Measurements from ENCODE around the gene CDH7.

CDH7 gene

DNA sequence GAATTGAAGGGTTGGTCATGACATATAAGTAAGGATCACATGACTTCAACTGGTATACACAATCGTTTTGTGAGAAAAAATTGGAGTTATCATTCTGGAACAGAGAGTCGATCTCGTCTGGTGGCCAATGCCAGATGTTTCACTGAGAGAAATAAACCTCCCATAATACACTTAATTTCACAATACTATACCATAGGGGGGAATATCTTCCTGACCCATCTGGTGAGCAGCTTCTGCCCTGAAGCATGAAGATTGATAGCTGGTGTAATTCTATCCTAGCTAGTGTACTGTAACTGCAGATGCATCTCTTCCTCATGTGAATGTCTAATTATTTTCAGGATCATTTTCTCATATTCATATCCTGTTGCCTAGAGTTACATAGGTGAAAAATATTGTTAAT, 15.7 kb upstream of the CDH7 start:
- no peak overlapping the region for H3K27ac ChIP-seq
- TF ChIP-seq, protein P1, sequence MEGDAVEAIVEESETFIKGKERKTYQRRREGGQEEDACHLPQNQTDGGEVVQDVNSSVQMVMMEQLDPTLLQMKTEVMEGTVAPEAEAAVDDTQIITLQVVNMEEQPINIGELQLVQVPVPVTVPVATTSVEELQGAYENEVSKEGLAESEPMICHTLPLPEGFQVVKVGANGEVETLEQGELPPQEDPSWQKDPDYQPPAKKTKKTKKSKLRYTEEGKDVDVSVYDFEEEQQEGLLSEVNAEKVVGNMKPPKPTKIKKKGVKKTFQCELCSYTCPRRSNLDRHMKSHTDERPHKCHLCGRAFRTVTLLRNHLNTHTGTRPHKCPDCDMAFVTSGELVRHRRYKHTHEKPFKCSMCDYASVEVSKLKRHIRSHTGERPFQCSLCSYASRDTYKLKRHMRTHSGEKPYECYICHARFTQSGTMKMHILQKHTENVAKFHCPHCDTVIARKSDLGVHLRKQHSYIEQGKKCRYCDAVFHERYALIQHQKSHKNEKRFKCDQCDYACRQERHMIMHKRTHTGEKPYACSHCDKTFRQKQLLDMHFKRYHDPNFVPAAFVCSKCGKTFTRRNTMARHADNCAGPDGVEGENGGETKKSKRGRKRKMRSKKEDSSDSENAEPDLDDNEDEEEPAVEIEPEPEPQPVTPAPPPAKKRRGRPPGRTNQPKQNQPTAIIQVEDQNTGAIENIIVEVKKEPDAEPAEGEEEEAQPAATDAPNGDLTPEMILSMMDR (IDR thresholded peaks at IDR 0.05), result no peak
- TF ChIP-seq ZFX (IDR thresholded peaks at IDR 0.05; ENCODE audit: borderline replicate concordance), result no peak

DNA sequence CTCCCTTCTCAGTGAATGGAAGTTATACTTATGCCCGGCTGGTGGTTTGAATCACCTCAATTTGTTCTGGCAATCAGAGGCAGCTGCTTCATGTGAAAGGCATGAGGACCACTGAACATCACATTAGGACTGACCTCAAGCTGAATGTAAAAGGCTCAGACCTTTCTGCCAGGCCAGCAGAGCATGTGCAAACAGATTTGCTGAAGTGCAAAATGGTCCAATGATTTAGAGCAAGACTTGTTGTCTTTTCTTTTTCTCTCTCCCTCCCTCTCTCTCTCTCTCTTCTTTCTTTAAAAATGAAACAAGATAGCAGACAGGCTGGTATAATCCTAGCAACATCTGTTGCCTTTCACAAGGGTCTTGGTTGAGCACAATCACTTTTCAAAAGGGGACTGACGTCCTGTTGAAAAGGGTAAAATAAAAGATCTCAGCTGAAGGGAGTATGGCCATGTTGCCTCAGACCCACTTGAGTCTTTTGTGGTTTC, 13.3 kb upstream of the CDH7 start:
- TF ChIP-seq, protein P1 (IDR thresholded peaks at IDR 0.05), result no peak
- TF ChIP-seq ZFX (IDR thresholded peaks at IDR 0.05; ENCODE audit: borderline replicate concordance), result no peak
- no peak overlapping the region for H3K27ac ChIP-seq

DNA sequence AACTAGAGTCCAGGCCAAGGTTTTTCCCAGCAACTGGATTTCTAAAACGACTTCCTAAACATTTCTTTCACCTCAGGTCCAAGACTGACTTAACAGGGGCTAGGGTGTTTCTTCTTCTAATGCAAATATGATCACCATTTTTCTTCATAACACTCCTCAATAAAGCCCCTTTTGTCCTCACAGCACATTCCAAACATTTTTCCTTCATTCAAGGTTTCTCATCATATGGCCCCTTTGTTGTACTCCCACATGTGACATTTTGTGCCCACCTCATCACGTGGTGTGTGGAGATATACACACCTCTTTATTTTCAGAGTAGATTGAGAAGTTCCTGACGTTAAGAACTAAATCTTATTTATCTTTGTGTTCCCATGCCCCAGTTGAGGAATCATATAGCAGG, 3.9 kb upstream of the CDH7 start:
- TF ChIP-seq, protein P1 (IDR thresholded peaks at IDR 0.05), result no peak
- no peak for TF ChIP-seq ZFX (IDR thresholded peaks at IDR 0.05; ENCODE audit: borderline replicate concordance)

DNA sequence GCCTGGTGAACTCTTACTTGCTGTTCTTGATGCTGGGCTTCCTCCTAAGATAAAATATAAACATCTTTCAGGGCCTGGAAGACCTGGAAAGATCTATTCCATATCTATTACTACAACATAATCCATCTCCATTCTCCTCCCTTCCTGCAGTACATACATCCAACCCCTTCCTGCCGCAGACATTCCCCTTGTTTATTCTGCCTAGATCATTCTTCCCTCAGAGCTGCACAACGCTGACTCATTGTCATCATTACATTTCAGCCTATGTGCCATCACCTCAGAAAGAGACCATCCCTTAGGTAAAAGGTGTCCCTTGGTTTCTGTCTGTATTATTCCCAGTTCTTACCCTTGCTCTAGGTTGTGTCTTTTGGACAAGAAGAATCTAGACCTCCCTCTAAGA, 2.5 kb upstream of the CDH7 start:
- TF ChIP-seq, protein P1 (IDR thresholded peaks at IDR 0.05), result no peak
- TF ChIP-seq ZFX (IDR thresholded peaks at IDR 0.05; ENCODE audit: borderline replicate concordance), result no peak
- H3K27ac ChIP-seq, result no peak overlapping the region

More for the DNA sequence above, 3.9 kb upstream of the CDH7 start:
- H3K27ac ChIP-seq, result no peak overlapping the region

DNA sequence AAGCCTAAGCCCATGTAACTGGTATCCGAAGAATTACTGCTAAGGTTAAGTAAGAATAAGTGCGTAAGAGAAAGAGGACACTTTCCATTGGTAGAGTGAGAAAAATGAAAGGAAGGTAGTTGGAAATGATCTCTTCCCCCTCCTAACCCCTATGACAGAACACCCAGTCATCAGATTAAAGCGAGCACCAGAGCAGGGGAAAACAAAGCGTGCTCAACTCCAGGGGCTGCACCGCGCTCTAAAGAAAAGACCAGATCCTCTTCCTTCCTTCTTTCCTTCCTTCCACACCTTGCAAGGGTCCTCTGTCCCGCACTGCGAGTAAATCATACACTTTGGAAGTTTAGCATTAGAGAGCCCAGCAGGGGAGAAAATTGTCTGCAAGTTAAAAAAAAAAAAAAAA, 971 bp upstream of the CDH7 start:
- TF ChIP-seq ZFX (IDR thresholded peaks at IDR 0.05; ENCODE audit: borderline replicate concordance), result no peak
- TF ChIP-seq, protein P1 (IDR thresholded peaks at IDR 0.05), result no peak
- H3K27ac ChIP-seq, result no peak overlapping the region

DNA sequence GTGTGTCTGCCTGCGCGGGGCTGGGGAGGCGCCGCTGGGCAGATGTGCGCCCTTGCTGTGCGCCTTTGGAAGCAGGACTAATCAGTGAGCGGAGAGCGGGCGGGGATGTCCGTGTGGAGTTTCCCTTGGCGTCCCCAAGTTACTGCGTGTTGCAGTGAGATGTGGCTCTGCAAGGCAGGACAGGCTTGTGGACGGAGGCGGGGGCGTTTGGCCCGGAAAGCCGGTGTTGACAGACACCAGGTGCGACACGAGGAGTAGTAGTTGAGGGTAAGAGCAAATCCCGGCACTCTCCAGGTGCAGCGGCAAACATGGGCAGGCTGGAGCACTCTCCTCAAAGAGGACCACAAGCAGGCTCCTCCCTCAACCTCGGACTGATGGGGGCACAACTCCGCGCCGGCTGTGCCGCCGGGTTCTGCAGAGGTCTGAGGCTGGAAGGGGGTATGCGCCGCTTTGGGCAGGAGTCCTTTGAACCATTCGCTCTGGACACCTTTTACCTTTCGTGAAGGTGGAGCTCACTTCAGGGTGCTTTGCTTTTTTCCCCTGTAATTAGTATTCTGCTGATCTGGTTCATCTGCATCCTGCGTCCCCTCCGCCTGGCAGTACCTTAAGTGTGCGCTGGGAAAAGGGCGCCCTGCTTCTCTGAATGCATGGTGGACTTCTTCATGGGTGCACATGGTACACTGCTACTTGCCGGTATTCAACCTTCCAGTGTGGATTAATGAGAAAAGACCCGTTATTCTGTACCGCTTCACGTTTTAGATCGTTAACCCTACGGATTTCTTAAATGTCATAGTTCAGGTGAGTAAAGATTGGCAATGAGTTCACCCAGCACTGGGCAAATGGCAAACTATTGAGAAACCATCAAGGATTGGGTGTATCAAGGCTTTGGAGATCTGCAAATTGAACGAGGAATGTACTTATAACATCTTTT, 608 bp downstream of the CDH7 start:
- H3K27ac ChIP-seq, result peak overlapping the region; percentile 37
- TF ChIP-seq, protein P1 (IDR thresholded peaks at IDR 0.05), result no peak
- no peak for TF ChIP-seq ZFX (IDR thresholded peaks at IDR 0.05; ENCODE audit: borderline replicate concordance)
